GM12801 (cell line): ENCODE data around the gene SLC16A9.

Experiments
- CTCF ChIP-seq: IDR thresholded peaks from one replicate; pipeline ENCODE4 v1.5.1; 2011; ENCODE audit warnings: control low read depth; ENCODE audit not compliant: insufficient read length; ENCODE audit errors: extremely low read depth

The SLC16A9 gene

GRCh38 chr10:59694936-59695335 is 14.7 kb downstream of the SLC16A9 start:
- TF ChIP-seq CTCF = no peak

GRCh38 chr10:59692113-59692512 is 17.5 kb downstream of the SLC16A9 start:
- no peak for TF ChIP-seq CTCF

GRCh38 chr10:59688921-59689351 is 20.7 kb downstream of the SLC16A9 start:
- no peak for TF ChIP-seq CTCF

- no peak for TF ChIP-seq CTCF
Measured at GRCh38 chr10:59687657-59688056, 22.0 kb downstream of the SLC16A9 start.

- no peak for TF ChIP-seq CTCF
Measured at GRCh38 chr10:59684006-59684405, 25.6 kb downstream of the SLC16A9 start.

- no peak for TF ChIP-seq CTCF
Measured at GRCh38 chr10:59682986-59683937, 26.4 kb downstream of the SLC16A9 start.

- no peak for TF ChIP-seq CTCF
Measured at GRCh38 chr10:59680199-59680598, 29.5 kb downstream of the SLC16A9 start.
